ENCODE results near the gene GAS7. TPM values are rescaled to one million over a fixed set of nuclear protein-coding genes. Genes with fewer than 3 reads are reported as not detected.

The GAS7 gene
- total RNA-seq, 2 donors from 2014 or later: 69.0 to 70.8 TPM

DNA sequence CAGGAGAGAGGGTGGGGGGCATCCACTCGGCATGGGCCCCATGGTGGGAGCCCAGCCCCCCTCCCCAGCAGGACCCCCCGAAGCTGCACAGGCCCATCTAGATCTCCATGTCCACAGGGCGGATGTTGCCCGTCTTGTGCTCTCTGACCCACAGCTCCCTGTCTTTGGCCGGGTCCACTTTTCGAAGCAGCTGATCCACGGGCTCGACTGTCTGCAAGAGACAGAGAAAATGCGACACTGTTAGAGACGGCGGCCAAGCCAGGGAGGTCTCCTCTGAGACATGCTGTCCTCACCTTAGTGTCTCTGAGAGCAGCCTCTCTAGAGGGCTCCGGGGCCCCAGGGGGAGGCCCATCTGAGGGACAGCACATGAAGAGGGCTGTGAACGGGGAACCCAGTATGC is 281.3 kb downstream of the GAS7 start:
- TF ChIP-seq, protein P1, sequence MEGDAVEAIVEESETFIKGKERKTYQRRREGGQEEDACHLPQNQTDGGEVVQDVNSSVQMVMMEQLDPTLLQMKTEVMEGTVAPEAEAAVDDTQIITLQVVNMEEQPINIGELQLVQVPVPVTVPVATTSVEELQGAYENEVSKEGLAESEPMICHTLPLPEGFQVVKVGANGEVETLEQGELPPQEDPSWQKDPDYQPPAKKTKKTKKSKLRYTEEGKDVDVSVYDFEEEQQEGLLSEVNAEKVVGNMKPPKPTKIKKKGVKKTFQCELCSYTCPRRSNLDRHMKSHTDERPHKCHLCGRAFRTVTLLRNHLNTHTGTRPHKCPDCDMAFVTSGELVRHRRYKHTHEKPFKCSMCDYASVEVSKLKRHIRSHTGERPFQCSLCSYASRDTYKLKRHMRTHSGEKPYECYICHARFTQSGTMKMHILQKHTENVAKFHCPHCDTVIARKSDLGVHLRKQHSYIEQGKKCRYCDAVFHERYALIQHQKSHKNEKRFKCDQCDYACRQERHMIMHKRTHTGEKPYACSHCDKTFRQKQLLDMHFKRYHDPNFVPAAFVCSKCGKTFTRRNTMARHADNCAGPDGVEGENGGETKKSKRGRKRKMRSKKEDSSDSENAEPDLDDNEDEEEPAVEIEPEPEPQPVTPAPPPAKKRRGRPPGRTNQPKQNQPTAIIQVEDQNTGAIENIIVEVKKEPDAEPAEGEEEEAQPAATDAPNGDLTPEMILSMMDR (IDR thresholded peaks at IDR 0.05): no peak
- H3K4me1 ChIP-seq (ENCODE audit: control insufficient read depth in 1 of 2, low read depth in 2 of 2): no peaks in the 10 kb centered on the region
- ATAC-seq (ENCODE audit: insufficient number of reproducible peaks, low FRiP score, low read depth) (no peak), DNase-seq (ENCODE audit: low spot score) (no peak)
- H3K36me3 ChIP-seq: no peaks in the 10 kb centered on the region
- no peaks in the 10 kb centered on the region for H3K27me3 ChIP-seq (replicated peaks; ENCODE audit: insufficient read depth)
- no peak overlapping the region for H3K4me3 ChIP-seq
- no peak overlapping the region for H3K27ac ChIP-seq
- no peaks in the 10 kb centered on the region for H3K9me3 ChIP-seq

- no peak for ATAC-seq (ENCODE audit: insufficient number of reproducible peaks, low FRiP score, low read depth)
- no peak for DNase-seq (ENCODE audit: low spot score)
- no peaks in the 10 kb centered on the region for H3K27me3 ChIP-seq (replicated peaks; ENCODE audit: insufficient read depth)
- H3K4me3 ChIP-seq: no peak overlapping the region
- TF ChIP-seq, protein P1 (IDR thresholded peaks at IDR 0.05): no peak
- no peaks in the 10 kb centered on the region for H3K9me3 ChIP-seq
- no peaks in the 10 kb centered on the region for H3K36me3 ChIP-seq
- no peaks in the 10 kb centered on the region for H3K4me1 ChIP-seq (ENCODE audit: control insufficient read depth in 1 of 2, low read depth in 2 of 2)
- H3K27ac ChIP-seq: no peak overlapping the region
Observed at GRCh38 chr17:9916108-9916507, 282.3 kb downstream of the GAS7 start.

GRCh38 chr17:9913476-9913875 is 284.9 kb downstream of the GAS7 start:
- DNase-seq (ENCODE audit: low spot score) (no peak), ATAC-seq (ENCODE audit: insufficient number of reproducible peaks, low FRiP score, low read depth) (no peak)
- no peak overlapping the region for H3K4me3 ChIP-seq
- no peaks in the 10 kb centered on the region for H3K27me3 ChIP-seq (replicated peaks; ENCODE audit: insufficient read depth)
- no peaks in the 10 kb centered on the region for H3K4me1 ChIP-seq (ENCODE audit: control insufficient read depth in 1 of 2, low read depth in 2 of 2)
- no peaks in the 10 kb centered on the region for H3K36me3 ChIP-seq
- H3K27ac ChIP-seq: no peak overlapping the region
- TF ChIP-seq, protein P1 (IDR thresholded peaks at IDR 0.05): no peak
- no peaks in the 10 kb centered on the region for H3K9me3 ChIP-seq

GRCh38 chr17:9912121-9913099 is 286.0 kb downstream of the GAS7 start:
- no peaks in the 10 kb centered on the region for H3K36me3 ChIP-seq
- H3K4me3 ChIP-seq: no peak overlapping the region

GRCh38 chr17:9911089-9911488 is 287.3 kb downstream of the GAS7 start:
- Histone ChIP-seq H3K27ac (no peak overlapping the region), H3K4me1 (ENCODE audit: control insufficient read depth in 1 of 2, low read depth in 2 of 2) (no peaks in the 10 kb centered on the region), H3K27me3 (replicated peaks; ENCODE audit: insufficient read depth) (no peaks in the 10 kb centered on the region), H3K36me3 (no peaks in the 10 kb centered on the region), H3K9me3 (no peaks in the 10 kb centered on the region), H3K4me3 (no peak overlapping the region)
- ATAC-seq (ENCODE audit: insufficient number of reproducible peaks, low FRiP score, low read depth) (no peak), DNase-seq (ENCODE audit: low spot score) (no peak)
- TF ChIP-seq, protein P1 (IDR thresholded peaks at IDR 0.05): no peak

More at GRCh38 chr17:9912121-9913099, 286.0 kb downstream of the GAS7 start:
- no peaks in the 10 kb centered on the region for H3K27me3 ChIP-seq (replicated peaks; ENCODE audit: insufficient read depth)
- no peak for ATAC-seq (ENCODE audit: insufficient number of reproducible peaks, low FRiP score, low read depth)
- H3K4me1 ChIP-seq (ENCODE audit: control insufficient read depth in 1 of 2, low read depth in 2 of 2): no peaks in the 10 kb centered on the region
- H3K9me3 ChIP-seq: no peaks in the 10 kb centered on the region
- TF ChIP-seq, protein P1 (IDR thresholded peaks at IDR 0.05): no peak
- DNase-seq (ENCODE audit: low spot score): no peak
- H3K27ac ChIP-seq: no peak overlapping the region

Data from thoracic aorta (tissue), 2 donors.